Uterus (tissue), 2 donors: Measurements from ENCODE around the gene KIRREL2.

ENCODE experiments used
- POLR2A ChIP-seq, 2 donors: fragments of 450-650 bp; IDR thresholded peaks; one replicate each; pipeline ENCODE4 v1.6.1; 2016; ENCODE audit warnings: antibody characterized with exemption in 2 of 2, mild to moderate bottlenecking in 1 of 2, moderate library complexity in 1 of 2
- TF ChIP-seq, protein P1 (sequence below), 4 experiments: fragments of 200-600 bp in 2 of 4; fragments of 450-650 bp in 2 of 4; sonication (generic) in 2 of 4; IDR thresholded peaks; one replicate each; pipeline ENCODE4 v1.5.1; 2016 to 2019; ENCODE audit warnings: antibody characterized with exemption in 4 of 4, mild to moderate bottlenecking in 2 of 4, moderate library complexity in 1 of 4

DNA sequence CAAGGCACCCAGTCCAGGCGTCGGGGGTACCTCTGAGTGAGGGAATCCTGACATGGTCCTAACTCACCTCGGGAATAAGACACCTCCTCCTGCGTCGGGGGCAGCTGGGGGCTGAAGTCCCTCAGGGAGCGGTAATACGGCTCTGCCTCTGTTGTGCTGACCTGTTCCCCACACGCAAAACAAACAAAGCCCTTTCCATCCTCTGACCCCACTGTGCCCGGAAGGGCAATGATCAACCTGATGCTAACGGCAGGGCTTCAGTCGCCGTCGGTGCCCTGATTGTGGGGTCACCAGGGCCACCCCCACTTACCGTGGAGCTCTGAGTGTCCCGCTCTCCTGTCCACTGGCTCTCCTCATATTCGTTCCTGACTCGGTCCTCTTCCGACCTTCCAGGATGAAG lies 25.7 kb upstream of the KIRREL2 start:
- TF ChIP-seq, protein P1, sequence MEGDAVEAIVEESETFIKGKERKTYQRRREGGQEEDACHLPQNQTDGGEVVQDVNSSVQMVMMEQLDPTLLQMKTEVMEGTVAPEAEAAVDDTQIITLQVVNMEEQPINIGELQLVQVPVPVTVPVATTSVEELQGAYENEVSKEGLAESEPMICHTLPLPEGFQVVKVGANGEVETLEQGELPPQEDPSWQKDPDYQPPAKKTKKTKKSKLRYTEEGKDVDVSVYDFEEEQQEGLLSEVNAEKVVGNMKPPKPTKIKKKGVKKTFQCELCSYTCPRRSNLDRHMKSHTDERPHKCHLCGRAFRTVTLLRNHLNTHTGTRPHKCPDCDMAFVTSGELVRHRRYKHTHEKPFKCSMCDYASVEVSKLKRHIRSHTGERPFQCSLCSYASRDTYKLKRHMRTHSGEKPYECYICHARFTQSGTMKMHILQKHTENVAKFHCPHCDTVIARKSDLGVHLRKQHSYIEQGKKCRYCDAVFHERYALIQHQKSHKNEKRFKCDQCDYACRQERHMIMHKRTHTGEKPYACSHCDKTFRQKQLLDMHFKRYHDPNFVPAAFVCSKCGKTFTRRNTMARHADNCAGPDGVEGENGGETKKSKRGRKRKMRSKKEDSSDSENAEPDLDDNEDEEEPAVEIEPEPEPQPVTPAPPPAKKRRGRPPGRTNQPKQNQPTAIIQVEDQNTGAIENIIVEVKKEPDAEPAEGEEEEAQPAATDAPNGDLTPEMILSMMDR (IDR thresholded peaks at IDR 0.05): no peak
- no peak for TF ChIP-seq POLR2A (IDR thresholded peaks at IDR 0.05)
